ENCODE measurements around the gene AQR. TPM values are rescaled to one million over a fixed set of nuclear protein-coding genes. Genes with fewer than 3 reads are reported as not detected.

AQR gene
- 29.5 to 34.5 TPM (median 32.5 TPM) in 5 replicates for total RNA-seq (2022; extraction: Qiagen RNA extraction)

DNA sequence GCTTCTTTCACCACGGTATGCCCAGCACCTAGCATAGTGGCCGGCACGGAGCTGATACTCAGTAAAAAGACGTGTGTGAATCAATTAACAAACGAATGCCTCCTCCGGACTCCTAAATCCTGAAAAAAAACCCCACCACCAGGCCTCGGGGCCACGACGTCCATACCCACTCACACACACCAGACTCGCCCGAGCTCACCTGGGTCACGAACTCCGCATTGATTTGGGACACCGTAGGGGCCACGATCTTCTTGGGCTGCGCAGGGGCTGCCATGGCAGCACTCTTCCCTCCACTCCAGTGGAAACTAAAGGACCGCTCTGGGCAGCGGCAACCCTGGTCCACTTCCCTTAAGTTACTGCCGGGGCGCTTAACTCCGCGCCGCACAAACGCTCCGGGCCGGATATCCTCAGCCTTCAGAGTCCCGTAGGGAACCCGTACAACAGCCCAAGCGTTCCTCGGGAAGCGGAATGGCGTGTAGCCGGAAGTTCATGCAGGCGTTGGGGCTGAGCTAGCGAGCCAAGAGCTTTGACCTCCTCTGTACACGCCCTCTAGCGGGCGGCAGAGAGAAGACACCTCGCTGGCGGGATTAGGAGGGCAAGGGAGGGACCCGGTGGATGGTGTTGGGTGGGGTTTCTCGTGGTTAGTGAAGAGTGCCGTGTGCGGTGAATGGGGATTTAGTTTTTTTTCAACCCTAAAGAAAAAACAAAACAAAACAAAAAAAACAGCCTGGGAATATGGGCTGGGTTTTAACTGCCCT lies at the start of gene AQR:
AQR (minus strand) TSS at position 403 of the 758 bp plus-strand sequence; CDS start at position 274, 129 bp downstream.

DNA sequence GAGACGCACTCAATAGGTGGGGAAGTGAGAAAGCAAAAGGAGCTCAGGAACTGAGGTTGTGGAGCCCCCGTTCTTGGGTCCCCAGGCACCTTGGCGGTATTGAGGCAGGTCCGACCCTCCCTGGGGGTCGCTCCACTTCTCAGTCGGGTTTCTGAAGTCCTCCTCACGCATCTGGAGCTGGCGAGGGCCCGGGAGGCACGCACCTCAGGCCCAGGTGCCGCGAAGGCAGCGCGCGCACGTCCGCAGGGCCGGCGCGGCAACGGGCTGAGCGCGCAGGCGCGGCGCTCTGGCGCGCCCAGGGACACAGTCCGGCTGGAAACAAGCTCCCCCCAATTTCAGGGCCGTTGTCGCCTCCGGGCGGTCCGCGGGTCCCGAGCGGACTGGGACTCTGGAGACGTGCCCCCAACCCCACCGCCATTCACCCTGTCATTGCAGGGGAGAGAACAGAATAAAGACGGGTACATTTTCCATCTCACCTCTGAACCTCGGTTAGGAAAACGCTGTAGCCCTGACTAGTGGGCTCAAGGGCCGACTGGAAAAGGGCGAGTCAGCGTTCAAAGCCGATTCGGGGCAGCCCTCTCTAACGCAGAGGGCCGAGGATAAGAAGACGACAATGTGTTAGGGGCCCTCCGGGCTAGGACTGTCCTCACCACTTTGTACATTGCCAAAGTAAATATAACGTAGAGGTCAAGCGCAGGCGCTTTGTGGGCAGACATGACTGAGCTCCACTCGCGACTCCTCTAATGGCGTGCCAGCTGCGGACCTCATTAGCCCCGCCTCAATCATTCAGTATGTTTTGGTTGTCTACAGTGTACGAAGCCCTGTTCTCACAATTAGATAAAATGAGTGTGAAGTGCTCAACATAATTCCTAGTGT lies 18.7 kb upstream of the AQR start, which contains the start of gene ZNF770:
ZNF770 (minus strand) TSS at position 261 of the 876 bp plus-strand sequence. CDS start 4,853 bp downstream, outside the sequence.

Other genes starting within 250 kb of the AQR start
- gene GJD2, start 214.7 kb downstream of the AQR start, total RNA-seq (2022; extraction: Qiagen RNA extraction), result not detected in 5 replicates
- 0.17 to 0.50 TPM (median 0.20 TPM) in 5 replicates for gene ACTC1, start 174.2 kb downstream of the AQR start, total RNA-seq (2022; extraction: Qiagen RNA extraction)
- gene ZNF770, start 18.5 kb upstream of the AQR start, total RNA-seq (2022; extraction: Qiagen RNA extraction), result 13.6 to 15.5 TPM (median 14.3 TPM) in 5 replicates
- gene NANOGP8, start 115.6 kb upstream of the AQR start, total RNA-seq (2022; extraction: Qiagen RNA extraction), result not detected in 5 replicates